GM21360 (cell line): ENCODE data around the gene CRTAC1.

Experiments
- ATAC-seq: cut with Tn5 transposase; IDR thresholded peaks from one replicate; pipeline ENCODE4 v1.9.1; 2021; ENCODE audit warnings: mild to moderate bottlenecking, moderate library complexity; ENCODE audit not compliant: unreplicated experiment

The CRTAC1 gene

DNA sequence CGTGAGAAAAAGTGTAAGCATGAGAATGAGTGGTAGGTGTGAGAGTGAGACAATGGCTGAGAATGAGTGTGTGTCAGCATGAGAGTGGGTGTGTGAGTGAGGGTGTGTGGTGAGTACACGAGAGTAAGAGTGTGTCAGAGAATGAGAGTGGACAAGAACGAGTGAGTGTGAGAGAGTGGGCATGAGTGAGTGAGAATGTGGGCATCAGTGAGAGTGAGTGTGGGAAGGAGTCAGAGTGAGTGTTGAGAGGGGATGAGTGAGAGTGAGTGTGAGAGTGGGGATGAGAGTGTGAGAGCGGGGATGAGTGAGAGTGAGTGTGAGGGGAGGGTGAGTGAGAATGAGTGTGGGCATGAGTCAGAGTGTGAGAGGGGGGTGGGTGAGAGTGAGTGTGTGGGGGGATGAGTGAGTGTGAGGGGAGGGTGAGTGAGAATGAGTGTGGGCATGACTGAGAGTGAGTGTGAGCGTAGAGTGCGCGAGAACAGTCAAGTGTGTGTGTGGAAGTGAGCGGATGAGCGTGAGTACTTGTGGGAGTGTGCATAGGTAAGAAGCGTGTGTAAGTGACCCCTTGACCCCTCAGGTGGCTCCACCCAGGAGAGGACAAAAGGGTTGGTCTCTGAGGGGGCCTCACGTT, 105.0 kb downstream of the CRTAC1 start:
- no peak for ATAC-seq

DNA sequence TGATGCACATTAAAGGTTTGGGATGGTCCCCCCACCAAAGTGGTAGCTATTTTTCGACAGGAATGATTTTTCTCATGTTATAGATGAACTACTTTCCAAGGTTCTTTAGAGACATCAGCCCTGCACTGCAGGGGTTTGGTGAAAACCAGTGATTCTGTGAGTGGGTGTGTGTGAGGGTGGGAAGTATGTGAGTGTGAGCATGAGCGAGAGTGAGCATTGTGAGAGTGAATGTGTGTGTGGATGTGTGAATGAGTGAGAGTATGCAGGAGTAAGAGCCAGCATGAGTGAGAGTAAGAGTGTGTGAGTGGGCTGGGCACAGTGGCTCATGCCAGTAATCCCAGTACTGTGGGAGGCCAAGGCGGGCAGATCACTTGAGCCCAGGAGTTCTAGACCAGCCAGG, 105.7 kb downstream of the CRTAC1 start:
- no peak for ATAC-seq

DNA sequence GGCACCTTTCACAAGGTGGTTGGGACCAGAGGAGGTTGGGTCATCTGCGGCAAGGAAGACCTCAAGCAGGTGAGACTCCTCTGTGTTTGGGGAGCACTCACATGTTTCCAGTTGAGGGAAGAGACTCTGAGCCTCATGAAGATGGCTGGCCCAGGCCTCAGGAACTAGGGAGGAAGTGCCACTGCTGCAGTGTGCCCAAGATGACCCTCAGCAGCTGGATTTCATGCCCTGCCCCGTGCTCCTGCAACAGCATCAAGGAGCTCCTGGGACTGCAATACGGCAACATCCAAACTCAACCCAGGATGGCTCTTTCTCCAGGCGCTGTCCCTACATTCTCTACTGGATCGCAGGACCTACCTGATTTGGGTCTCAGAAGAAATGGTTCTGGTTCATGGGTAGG, 106.9 kb downstream of the CRTAC1 start:
- no peak for ATAC-seq

DNA sequence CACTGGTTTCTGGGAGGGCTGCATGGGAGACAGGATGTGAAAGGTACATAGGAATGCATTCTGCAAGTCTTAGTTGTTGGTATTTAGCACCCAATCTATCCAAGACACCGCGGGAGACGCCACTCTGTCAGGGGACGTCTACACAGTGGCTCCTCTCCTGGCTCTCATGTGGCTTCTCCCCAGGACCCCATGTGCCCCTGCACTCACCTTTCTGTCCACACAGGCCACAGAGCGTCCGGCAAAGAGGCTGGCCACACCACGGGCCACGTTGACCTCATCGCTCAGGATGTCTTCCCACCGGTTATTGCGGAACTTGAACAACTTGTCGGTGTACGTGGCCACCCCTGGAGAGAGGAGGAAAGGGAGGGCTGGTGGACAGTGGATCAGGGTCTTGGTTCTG, 107.4 kb downstream of the CRTAC1 start:
- no peak for ATAC-seq

DNA sequence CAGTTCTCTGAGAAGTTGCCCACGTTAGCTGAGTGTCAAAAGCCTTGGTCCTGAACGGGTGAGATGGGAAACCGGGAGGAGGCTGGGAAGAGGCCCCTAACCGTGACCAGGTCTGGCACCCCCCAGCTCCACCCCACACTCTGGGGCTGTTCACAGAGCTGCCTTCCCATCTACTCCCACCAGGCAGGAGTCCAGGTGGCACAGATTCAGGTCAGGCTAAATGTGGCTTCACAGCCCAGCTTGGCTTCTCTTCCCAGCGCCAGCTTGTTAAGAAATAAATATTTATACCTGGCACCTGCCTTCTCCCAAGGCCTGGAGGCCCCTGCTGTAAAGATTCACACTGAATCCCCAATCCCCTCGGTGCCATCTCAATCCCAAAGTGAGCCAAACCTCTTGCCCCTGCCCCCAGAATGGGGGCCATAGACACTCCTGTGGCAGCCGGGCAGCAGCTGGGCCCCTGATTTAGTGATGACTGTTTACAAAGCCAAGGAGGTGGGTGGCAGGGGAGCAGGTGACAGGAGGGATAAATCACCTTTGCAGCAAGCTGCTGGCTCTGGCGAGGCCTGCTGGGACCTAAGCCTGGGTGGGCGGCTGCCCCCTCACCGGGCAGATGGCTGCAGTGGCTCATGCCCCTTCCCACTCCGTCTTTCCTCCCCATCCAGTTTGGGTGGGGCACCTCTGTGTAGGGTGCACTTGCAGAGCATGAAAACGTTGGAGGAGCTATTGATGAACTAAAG, 108.2 kb downstream of the CRTAC1 start:
- ATAC-seq: no peak

DNA sequence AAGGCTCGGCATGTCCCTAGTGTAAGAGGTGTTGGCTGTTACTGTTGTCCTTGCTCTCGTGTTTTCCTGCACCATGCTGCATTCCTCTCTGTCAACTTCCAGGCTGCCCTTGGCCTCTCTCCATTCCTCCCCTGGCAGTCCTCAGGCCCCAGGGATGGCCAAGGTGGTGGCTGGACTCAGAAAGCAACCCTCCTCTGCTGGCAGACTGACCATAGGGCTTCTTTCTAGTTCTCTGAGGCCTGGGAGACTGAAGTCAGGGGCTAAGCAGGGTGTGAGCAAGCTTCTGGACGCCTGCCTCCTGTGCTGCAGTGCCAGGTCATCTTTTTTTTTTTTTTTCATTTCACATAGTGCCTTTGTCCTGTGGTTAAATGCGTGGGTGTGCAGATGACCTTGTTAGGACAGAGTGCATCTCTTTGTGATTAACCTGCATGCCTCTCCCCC, 108.8 kb downstream of the CRTAC1 start:
- ATAC-seq: no peak

DNA sequence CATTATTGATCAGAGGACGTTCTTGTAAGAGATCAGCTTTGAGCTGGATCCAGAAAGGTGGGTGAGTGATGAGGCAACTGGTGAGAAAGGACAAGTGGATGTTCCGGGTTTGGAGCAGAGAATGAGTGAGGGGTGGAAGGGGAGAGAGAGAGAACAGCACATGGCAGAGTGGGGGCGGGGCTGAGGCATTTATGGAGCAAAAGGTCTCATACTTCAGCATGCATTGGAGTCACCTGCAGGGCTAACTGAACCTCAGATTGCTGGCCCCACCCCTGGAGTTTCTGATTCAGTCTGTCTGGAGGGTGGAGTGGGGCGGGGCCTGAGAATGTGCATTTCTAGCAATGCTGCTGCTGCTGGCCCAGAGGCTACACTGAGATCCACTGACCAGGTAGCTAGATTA, 109.6 kb downstream of the CRTAC1 start:
- ATAC-seq: no peak

DNA sequence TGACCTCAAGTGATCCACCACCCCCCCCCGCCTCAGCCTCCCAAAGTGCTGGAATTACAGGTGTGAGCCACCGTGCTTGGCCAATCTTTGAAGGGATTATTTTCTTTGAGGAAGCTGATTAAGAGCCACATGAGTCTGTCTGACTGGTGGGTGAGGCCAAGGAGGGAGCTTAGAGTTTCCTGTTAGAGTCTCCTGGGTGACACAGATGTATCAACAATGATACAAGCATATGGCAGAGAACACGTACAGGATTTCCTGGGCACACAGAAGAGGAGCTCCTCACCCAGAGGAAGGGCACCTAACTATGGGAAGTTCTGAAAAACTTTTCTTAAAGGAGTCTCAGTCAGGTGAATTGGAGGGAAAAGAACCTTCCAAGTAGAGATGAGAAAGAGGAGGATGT, 111.4 kb downstream of the CRTAC1 start:
- ATAC-seq: no peak

DNA sequence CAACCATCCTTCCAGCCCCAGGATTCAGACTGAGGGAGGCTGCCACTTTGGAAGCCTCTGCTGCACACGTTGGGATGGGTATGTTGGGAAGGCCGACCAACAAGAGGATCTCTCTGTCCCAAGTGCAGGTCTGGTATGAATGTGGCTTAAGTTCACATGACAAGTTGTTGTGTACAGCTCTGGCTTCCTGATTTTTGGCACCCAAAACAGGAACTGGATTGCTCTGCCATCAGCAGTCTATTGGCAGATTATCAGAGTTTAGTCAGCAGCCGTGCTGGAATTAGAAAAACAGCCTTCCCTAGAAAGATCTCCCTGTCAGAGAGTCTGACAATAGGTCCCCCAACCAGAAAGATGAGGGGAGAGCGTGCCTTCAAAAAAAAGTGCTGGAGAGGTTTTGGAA, 113.8 kb downstream of the CRTAC1 start:
- ATAC-seq: no peak

DNA sequence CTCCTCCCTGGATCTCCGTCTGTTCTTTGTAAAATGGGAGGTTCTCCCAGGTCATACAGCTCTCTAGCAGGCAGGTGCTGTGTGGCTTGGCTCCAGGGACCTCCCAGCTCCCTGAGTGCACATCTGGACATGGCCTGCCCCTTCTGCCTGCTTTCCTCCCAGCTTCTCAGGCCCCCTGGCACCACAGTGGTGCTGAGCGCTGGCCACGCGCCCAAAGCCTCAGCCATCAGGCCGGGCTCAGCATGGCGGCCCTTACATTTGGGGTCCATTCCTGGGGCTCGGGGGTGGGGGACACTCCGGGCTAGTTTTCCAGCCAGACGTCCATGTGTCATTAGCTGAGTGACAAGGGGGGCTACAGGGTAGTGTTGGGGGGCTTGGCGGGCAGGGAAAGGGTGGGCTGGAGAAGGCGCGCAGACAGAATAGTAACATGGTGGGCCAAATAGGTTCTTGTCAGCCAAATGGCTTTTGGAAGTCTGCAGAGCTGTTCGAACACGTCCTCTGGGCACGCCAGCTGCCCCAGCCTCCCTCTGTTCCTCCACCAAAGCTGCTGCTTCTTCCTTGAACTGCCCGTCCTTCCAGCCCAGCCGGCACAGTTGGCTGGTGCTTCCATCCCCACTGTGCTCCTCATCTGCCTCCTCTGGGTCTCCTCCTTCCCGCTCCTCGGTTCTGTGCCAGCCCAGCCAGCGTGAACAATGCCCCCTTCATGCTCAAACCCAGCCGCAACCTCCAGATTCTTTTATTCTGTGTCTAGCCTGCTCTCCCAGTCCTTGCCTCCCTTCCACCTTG, 114.9 kb downstream of the CRTAC1 start:
- ATAC-seq: no peak

DNA sequence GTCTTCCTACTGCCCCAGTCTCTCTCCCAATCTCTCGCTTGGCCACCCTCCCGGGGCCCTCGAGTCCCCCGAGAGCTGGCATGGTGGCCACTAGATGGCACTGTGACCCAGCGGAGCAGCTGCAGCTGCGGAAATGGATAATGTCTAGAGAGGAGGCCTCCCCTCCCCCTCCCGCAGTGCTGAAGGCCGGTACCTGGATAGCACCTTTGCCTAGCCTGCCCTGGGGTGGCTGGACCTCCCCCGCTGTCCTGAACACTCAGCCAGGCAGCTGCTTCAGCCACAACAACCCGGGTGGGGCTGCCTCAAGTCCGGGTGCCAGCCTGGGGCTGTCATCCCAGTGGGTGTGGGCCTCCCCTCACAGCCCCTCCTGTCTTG, 115.6 kb downstream of the CRTAC1 start:
- ATAC-seq: peak; percentile 54

DNA sequence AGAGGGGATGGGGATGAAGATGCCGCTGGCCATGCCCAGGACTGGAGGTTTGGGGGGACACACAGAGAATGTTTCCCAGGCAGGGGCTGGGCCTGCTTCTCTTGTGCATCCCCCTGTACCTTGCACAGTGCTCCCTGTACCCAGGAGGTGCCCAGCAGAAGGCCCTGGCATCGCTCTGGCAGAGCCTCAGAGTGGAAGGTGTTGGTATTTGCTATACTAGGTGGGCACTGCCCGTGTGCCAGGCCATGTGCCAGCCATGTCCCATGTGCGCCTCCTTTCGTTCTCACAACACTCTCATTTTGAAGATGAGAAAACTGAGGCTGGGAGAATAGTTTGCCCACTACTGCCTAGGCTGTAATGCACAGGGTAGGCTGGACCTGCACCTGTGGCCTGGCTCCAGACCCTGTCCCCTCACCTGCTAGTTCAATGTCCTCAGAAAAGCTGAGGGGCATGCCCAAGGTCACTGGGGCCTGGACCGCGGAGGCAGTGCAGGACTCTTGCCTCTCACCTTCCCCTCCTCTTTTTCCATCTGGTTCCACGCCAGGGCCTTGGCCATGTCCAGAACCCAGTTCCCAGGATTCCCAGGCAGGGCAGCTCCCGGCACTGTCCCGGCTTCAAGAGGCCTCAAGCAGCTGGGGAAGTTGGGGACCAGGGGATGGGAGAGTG, 116.1 kb downstream of the CRTAC1 start:
- ATAC-seq: no peak

DNA sequence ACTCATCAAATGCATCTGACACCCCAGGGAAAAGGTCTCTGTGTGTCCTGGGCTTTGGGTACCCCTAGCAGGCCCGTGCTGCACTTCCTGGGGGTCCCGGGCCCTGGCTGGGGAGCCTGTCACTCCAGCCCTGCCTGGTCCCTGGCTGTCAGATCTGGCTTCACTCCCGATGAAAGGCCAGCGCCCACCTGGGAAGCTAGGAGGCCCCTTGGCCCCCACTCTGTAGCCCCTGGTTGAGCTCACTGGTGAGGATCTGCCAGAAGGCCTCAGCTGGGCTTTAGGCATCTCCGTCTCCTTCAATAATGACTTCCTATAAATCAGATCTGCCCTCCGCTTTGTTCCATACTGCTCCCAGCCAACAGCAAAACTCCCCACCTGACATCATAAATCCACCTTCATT, 116.8 kb downstream of the CRTAC1 start:
- ATAC-seq: no peak

DNA sequence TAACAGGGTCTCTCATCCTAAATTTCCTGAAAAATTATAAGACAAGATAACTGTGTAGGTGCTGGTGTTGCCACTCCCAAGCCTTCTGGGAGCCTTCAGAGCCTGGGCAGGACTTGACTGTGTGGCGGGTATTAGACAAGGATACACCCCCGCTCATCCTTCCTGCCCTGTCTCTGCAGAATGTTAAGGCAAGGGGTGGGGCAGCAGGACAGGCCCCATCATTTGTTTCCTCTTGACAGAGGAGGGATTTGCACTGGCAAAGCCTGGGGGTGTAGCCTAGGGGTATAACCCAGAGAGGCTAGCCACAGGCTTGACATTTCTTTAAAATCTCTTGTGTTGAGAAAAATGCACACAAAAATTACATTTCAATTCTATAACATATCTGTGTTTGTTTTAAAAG, 117.2 kb downstream of the CRTAC1 start:
- ATAC-seq: no peak

DNA sequence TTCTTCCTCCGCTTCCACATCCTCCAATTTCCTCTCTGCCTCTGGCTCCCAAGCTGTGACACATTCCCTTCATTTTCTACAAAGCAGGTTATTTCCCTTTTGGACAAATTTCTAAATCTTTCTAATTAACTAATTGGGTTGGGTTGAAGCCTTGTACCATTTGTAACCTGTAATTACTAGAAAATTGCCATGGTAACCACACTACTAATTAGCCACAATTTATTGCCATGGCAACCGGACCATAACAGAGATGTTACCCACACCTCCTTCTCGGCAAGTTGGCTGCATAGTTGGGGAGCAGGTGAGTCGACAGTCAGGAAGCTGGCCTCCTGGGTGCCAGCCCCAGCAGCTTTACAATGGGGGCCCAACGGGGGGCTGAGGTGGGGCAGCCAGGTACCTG, 119.2 kb downstream of the CRTAC1 start:
- no peak for ATAC-seq

DNA sequence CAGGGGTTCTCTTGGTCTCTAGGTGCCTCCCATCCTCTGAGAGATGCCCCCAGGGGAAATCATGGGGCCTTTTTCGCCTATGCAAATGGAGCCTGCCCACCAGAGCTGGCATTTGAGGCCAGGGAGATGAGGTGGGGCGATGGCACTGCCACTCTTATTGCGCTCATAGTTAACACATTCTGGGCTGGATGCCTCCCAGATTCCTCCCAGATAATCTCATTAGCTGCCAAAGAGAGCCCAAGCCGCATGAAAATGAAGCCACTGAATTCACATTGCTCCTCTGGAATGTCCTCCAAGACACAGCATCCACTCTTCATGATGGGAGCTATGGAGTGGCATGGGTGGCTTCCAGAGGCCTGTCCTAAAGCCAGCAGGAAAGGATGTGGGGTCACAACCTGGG, 119.8 kb downstream of the CRTAC1 start:
- no peak for ATAC-seq

DNA sequence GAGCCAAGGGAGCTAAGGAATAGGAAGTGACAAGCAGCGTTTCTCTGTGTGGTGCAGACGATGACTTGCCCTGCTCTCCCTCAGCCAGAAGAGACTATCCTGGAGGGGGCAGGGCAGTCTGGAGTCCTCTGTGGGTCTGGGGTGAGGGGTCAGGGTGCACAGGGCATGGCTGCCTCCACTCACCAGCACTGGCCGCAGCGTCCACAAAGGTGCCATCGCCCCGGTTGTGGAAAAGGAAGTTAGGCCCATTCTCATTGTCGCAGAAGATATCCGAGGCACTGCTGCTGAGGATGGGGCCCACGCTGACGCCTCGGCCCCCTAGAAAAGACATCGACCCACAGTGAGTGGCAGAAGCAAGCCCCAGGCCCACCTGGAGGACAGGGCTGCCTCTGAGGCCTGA, 122.6 kb downstream of the CRTAC1 start:
- no peak for ATAC-seq

DNA sequence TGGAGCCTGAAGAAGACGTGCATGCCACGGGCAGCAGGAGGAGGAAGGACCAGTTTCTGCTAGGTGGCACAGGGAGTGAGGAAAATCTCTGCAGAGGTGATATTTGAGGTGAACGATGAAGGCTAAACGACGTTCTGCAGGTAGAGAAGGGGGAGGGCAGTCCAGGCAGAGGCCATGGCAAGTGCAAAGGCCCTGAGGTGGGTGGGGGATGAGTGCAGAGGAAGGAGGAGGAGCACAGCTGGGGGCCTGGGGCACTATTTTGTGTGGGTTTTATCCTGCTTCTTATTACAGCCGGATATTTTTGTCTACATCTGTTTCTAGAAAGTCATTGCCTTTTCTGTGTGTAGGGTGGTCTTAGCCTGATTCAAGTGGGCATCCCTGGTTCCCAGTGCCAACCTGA, 123.2 kb downstream of the CRTAC1 start:
- no peak for ATAC-seq

DNA sequence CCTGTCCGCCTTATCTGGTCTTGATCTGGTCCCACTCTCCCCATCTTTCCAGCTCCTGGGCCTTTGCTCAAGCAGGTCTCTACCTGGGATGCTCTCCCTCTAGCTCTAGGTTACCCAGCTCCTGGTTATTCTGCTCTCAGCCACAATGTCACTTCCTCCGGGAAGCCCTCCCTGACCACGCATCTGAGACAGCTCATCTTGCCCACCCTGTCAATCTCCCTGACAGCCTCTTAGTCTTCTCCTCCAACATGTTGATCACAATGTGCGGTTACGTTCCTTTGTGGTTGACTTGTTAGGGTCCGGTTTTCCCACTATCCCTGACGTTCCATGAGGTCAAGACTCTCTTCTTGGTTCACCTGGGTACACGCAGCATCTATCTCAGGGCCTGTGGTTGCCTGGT, 125.1 kb downstream of the CRTAC1 start:
- no peak for ATAC-seq

DNA sequence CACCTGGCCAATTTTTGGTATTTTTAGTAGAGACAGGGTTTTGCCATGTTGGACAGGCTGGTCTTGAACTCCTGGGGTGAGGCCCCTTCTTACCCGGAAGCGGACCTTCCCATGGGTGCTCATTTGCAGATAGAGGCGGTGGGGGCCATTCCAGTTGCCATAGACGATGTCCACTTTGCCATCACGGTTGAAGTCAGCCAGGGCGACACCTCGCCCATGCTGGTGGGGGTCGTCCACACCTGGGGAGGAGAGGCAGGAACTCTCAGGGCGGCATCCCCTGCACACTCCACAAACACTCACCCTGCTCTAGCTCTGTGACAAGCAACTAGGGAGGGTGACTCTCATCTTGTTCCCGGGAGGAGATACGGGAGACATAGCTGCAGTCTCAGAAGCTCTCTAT, 125.8 kb downstream of the CRTAC1 start:
- ATAC-seq: no peak

DNA sequence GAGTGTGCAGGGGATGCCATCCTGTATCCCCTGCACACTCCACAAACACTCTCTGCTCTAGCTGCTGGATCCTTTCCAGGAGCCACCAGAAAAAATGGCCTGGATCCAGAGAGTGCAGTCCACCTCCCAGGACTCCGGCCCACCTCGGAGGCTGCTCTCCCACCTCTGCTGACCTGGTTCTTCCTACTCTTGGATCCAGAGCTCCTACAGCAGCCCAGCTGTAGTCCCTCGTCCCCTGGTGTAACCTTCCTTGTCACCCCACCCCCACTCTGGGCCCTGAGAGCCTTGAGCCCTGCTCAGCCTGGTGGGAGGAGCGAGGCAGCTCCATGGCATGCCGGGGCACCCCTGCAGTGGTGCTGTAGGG, 126.4 kb downstream of the CRTAC1 start:
- ATAC-seq: no peak
